KMS-11 (cell line): Measurements from ENCODE around the gene CARD19.

Experiments
- H2AFZ ChIP-seq: fragments of 200-600 bp; sonication (generic); 2 replicates; pipeline ENCODE4 v1.6.1; 2016; ENCODE audit warnings: antibody characterized with exemption, mixed run types, low read depth
- H3K27ac ChIP-seq: fragments of 200-600 bp; sonication (generic); 2 replicates; pipeline ENCODE4 v1.6.1; 2016; ENCODE audit warnings: mild to moderate bottlenecking, mixed run types
- H3K27me3 ChIP-seq: fragments of 200-600 bp; sonication (generic); 2 replicates; pipeline ENCODE4 v1.6.1; 2017; ENCODE audit warnings: mild to moderate bottlenecking, low read depth, mixed run types, moderate library complexity; ENCODE audit not compliant: insufficient read depth
- H3K36me3 ChIP-seq: fragments of 200-600 bp; sonication (generic); 2 replicates; pipeline ENCODE4 v1.6.1; 2017; ENCODE audit warnings: mild to moderate bottlenecking, mixed run types; ENCODE audit not compliant: insufficient read depth
- H3K4me1 ChIP-seq: fragments of 200-600 bp; sonication (generic); 2 replicates; pipeline ENCODE4 v1.6.1; 2016; ENCODE audit warnings: mild to moderate bottlenecking, low read depth, mixed run types; ENCODE audit not compliant: poor library complexity, severe bottlenecking
- H3K4me2 ChIP-seq: fragments of 200-600 bp; sonication (generic); 2 replicates; pipeline ENCODE4 v1.7.0; 2016; ENCODE audit warnings: mild to moderate bottlenecking, mixed run types
- H3K4me3 ChIP-seq: fragments of 200-600 bp; sonication (generic); IDR thresholded peaks from 2 replicates; pipeline ENCODE4 v1.6.1; 2017; ENCODE audit warnings: low read depth, low read length, mixed read lengths; ENCODE audit not compliant: insufficient read depth
- H3K79me2 ChIP-seq: fragments of 200-600 bp; sonication (generic); 2 replicates; pipeline ENCODE4 v1.6.1; 2016; ENCODE audit warnings: low read depth, mixed run types; ENCODE audit not compliant: insufficient read depth
- H3K9ac ChIP-seq: fragments of 200-600 bp; sonication (generic); 2 replicates; pipeline ENCODE4 v1.6.1; 2016; ENCODE audit warnings: mild to moderate bottlenecking, mixed run types
- H4K20me1 ChIP-seq: fragments of 200-600 bp; sonication (generic); 2 replicates; pipeline ENCODE4 v1.6.1; 2016; ENCODE audit warnings: mild to moderate bottlenecking, mixed run types; ENCODE audit not compliant: insufficient read depth
- CTCF ChIP-seq: fragments of 200-600 bp; sonication (generic); conservative IDR thresholded peaks from 2 replicates; pipeline ENCODE4 v1.6.1; 2017; ENCODE audit warnings: low read depth, mild to moderate bottlenecking, antibody characterized with exemption, low read length, moderate library complexity, mixed read lengths

CARD19 gene

DNA sequence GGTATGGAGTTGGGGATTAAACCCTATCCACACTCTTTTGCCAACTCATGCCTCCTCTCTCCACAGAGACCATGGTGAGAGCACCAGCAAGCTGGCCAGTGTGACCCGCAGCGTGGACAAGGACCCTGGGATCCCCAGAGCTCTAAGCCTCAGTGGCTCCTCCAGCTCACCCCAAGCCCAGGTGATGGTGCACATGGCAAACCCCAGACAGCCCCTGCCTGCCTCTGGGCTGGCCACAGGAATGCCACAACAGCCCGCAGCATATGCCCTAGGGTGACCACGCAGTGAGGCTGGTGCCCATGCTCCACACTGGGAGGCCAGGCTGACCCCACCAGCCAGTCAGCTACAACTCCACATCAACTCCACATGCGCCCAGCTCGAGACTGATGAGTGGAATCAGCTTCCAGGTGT is 11.5 kb upstream of the CARD19 start:
- no peak overlapping the region for H3K4me3 ChIP-seq
- H3K36me3 ChIP-seq, result no peaks in the 10 kb centered on the region
- no peaks in the 10 kb centered on the region for H3K4me1 ChIP-seq
- no peaks in the 10 kb centered on the region for H4K20me1 ChIP-seq
- no peak for TF ChIP-seq CTCF
- no peak overlapping the region for H3K4me2 ChIP-seq
- H3K79me2 ChIP-seq, result no peaks in the 10 kb centered on the region
- no peak overlapping the region for H2AFZ ChIP-seq
- H3K9ac ChIP-seq, result no peak overlapping the region
- H3K27ac ChIP-seq, result no peak overlapping the region
- no peaks in the 10 kb centered on the region for H3K27me3 ChIP-seq

DNA sequence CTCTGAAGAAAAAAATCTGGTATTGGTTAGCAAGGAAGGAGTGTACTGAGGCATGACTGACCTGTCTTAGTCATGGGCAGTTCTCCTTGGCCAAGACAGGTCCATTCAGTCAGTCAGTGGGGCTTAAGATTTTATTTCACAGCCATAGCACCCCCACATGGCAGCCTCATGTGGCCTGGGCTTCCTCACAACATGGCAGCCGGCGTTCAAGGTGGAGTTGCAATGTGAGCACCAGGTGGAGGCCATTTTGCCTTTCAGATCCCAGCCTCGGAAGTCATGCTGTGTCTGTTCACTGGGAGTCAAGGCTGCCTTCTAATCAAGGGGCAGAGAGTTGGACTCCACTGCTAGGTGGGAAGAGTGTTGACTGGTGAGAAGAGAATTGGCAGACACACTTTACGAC is 10.3 kb upstream of the CARD19 start:
- Histone ChIP-seq H3K4me2 (no peak overlapping the region), H3K4me3 (no peak overlapping the region), H4K20me1 (no peaks in the 10 kb centered on the region), H3K4me1 (no peaks in the 10 kb centered on the region), H3K36me3 (no peaks in the 10 kb centered on the region), H3K9ac (no peak overlapping the region), H3K27me3 (no peaks in the 10 kb centered on the region), H3K79me2 (no peaks in the 10 kb centered on the region), H3K27ac (no peak overlapping the region), H2AFZ (no peak overlapping the region)
- TF ChIP-seq CTCF, result no peak

GRCh38 chr9:93086447-93087224 is 9.4 kb upstream of the CARD19 start:
- no peaks in the 10 kb centered on the region for H3K4me1 ChIP-seq
- TF ChIP-seq CTCF, result no peak
- H3K79me2 ChIP-seq, result no peaks in the 10 kb centered on the region
- no peak overlapping the region for H3K9ac ChIP-seq
- H4K20me1 ChIP-seq, result no peaks in the 10 kb centered on the region
- H2AFZ ChIP-seq, result no peak overlapping the region
- H3K27me3 ChIP-seq, result no peaks in the 10 kb centered on the region
- no peaks in the 10 kb centered on the region for H3K36me3 ChIP-seq
- no peak overlapping the region for H3K4me3 ChIP-seq
- H3K27ac ChIP-seq, result no peak overlapping the region
- H3K4me2 ChIP-seq, result no peak overlapping the region

- no peak overlapping the region for H3K4me2 ChIP-seq
Measured at GRCh38 chr9:93087971-93088655, 7.9 kb upstream of the CARD19 start.

More at GRCh38 chr9:93087971-93088655, 7.9 kb upstream of the CARD19 start:
- Histone ChIP-seq H3K79me2 (no peaks in the 10 kb centered on the region), H4K20me1 (no peaks in the 10 kb centered on the region), H3K9ac (no peak overlapping the region), H3K36me3 (no peaks in the 10 kb centered on the region), H2AFZ (no peak overlapping the region), H3K27ac (no peak overlapping the region), H3K27me3 (no peaks in the 10 kb centered on the region), H3K4me1 (peaks cover 1% of the 10 kb centered on the region), H3K4me3 (no peak overlapping the region)
- TF ChIP-seq CTCF, result no peak
